Measurements from ENCODE around the gene CNN2. TPM values are rescaled to one million over a fixed set of nuclear protein-coding genes. Genes with fewer than 3 reads are reported as not detected.
A peak's percentile ranks its signal among the peaks of the same experiment; 100 is the strongest.

CNN2 gene
- total RNA-seq, 2 donors from 2014 or later: 426 to 469 TPM

DNA sequence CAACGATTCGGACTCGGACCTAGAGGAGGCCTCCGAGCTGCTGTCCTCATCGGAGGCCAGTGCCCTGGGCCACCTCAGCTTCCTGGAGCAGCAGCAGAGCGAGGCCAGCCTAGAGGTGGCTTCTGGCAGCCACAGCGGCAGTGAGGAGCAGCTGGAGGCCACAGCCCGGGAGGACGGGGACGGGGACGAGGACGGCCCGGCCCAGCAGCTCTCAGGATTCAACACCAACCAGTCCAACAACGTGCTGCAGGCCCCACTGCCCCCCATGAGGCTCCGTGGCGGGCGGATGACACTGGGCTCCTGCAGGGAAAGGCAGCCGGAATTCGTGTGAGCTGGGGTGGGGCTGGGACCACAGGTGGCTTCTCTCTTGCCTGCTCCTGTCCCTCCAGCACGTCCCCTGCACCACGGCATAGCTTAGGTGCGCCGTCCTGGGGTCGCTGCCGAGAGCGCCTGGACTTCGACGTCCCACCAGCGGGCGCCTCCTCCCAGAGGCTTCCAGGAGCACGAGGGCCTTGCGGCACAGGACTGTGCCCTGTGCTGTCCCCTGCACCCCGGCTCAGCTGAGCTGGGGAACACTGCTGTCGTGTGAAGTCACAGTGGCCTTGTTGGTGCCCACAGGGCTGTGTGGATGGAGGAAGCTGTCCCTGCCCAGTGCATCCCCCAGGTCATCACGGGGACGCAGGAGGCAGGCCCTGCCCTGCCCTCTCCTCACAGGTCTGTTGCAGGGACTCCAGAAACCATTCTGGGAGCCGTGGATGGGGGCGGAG is 59.5 kb downstream of the CNN2 start:
- Mint-ChIP-seq H3K4me1 (peaks cover 1% of the 10 kb centered on the region), H3K36me3 (ENCODE audit: low read depth) (peaks cover 20% of the 10 kb centered on the region), H3K9me3 (no peaks in the 10 kb centered on the region), H3K27ac (no peak overlapping the region), H3K4me3 (no peak overlapping the region), H3K27me3 (ENCODE audit: insufficient read depth) (no peaks in the 10 kb centered on the region)
- TF ChIP-seq CTCF (conservative IDR thresholded peaks at IDR 0.05): no peak
- Histone ChIP-seq H3K4me3 (ENCODE audit: low read length) (no peak overlapping the region), H3K9ac (ENCODE audit: extremely low read depth, low read length, poor library complexity, severe bottlenecking) (no peak overlapping the region), H3K27ac (ENCODE audit: low read depth, low read length) (peak overlapping the region; percentile 38), H3K36me3 (ENCODE audit: control insufficient read depth, insufficient read depth, low read length) (peaks cover 13% of the 10 kb centered on the region), H3K27me3 (ENCODE audit: control insufficient read depth, insufficient read depth, low read length, poor library complexity, severe bottlenecking) (no peaks in the 10 kb centered on the region), H3K9me3 (ENCODE audit: control insufficient read depth, low read length) (no peaks in the 10 kb centered on the region), H3K4me1 (ENCODE audit: control insufficient read depth, insufficient read depth, low read length) (no peaks in the 10 kb centered on the region)
- DNase-seq: no peak
- WGBS, 2 experiments (ENCODE audit: insufficient coverage in 1 of 2, insufficient read length in 1 of 2): 93% methylated on average over 23 to 38 of the region's 38 CpGs

- no peak overlapping the region for H3K27ac Mint-ChIP-seq
- DNase-seq: no peak
- H3K9me3 Mint-ChIP-seq: no peaks in the 10 kb centered on the region
- Histone ChIP-seq H3K9me3 (ENCODE audit: control insufficient read depth, low read length) (no peaks in the 10 kb centered on the region), H3K9ac (ENCODE audit: extremely low read depth, low read length, poor library complexity, severe bottlenecking) (no peak overlapping the region), H3K4me3 (ENCODE audit: low read length) (no peak overlapping the region), H3K27me3 (ENCODE audit: control insufficient read depth, insufficient read depth, low read length, poor library complexity, severe bottlenecking) (no peaks in the 10 kb centered on the region), H3K36me3 (ENCODE audit: control insufficient read depth, insufficient read depth, low read length) (peaks cover 21% of the 10 kb centered on the region), H3K4me1 (ENCODE audit: control insufficient read depth, insufficient read depth, low read length) (no peaks in the 10 kb centered on the region), H3K27ac (ENCODE audit: low read depth, low read length) (no peak overlapping the region)
- peaks cover 24% of the 10 kb centered on the region for H3K36me3 Mint-ChIP-seq (ENCODE audit: low read depth)
- H3K4me3 Mint-ChIP-seq: no peak overlapping the region
- TF ChIP-seq CTCF (conservative IDR thresholded peaks at IDR 0.05): no peak
- WGBS, 2 experiments (ENCODE audit: insufficient coverage in 1 of 2, insufficient read length in 1 of 2): 86 to 90% methylated on average over 16 to 21 of the region's 21 CpGs
- H3K4me1 Mint-ChIP-seq: peaks cover 1% of the 10 kb centered on the region
- no peaks in the 10 kb centered on the region for H3K27me3 Mint-ChIP-seq (ENCODE audit: insufficient read depth)
These were observed 60.2 kb downstream of the CNN2 start for GRCh38 chr19:1086613-1087012.

DNA sequence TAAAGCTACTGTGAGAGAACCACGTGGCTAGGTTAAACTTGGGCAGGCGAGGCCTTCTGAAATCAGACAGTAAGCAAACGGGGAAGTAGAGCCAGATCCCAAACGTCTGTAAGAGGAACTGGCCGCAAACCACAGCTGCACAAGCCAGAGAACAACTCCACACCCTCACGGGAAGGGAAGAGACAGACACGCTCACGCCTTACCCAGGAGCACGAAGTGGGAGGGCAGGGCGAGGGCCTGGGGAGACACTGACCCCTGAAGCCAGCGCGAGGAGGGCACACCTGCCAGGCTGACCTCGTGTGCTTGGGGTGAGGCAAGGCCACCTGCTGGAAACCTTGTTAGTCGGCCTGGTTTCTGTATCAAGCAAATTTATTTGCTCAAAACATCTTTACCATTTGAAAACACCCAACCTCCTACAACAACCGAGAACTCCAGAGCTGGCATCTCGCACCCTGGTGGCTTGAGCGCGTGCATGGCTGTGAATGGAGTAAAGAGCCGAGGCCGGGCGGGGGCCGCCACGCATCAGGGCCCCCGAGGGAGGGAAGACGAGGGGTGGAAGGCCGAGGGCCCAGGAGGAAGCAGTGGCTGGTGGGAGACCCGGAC is 61.5 kb downstream of the CNN2 start:
- Mint-ChIP-seq H3K27ac (peak overlapping the region; percentile 76), H3K4me3 (no peak overlapping the region), H3K36me3 (ENCODE audit: low read depth) (peaks cover 29% of the 10 kb centered on the region), H3K27me3 (ENCODE audit: insufficient read depth) (no peaks in the 10 kb centered on the region), H3K4me1 (no peaks in the 10 kb centered on the region), H3K9me3 (no peaks in the 10 kb centered on the region)
- no peak for DNase-seq
- Histone ChIP-seq H3K4me3 (ENCODE audit: low read length) (no peak overlapping the region), H3K27ac (ENCODE audit: low read depth, low read length) (no peak overlapping the region), H3K4me1 (ENCODE audit: control insufficient read depth, insufficient read depth, low read length) (no peaks in the 10 kb centered on the region), H3K36me3 (ENCODE audit: control insufficient read depth, insufficient read depth, low read length) (peaks cover 30% of the 10 kb centered on the region), H3K9me3 (ENCODE audit: control insufficient read depth, low read length) (no peaks in the 10 kb centered on the region), H3K9ac (ENCODE audit: extremely low read depth, low read length, poor library complexity, severe bottlenecking) (no peak overlapping the region), H3K27me3 (ENCODE audit: control insufficient read depth, insufficient read depth, low read length, poor library complexity, severe bottlenecking) (no peaks in the 10 kb centered on the region)
- 88 to 94% methylated on average over 23 to 27 of the region's 27 CpGs for WGBS, 2 experiments (ENCODE audit: insufficient coverage in 1 of 2, insufficient read length in 1 of 2)
- TF ChIP-seq CTCF (conservative IDR thresholded peaks at IDR 0.05): no peak
